CD4-positive, alpha-beta T cell treated with Interleukin-12 subunit alpha and Interleukin-12 subunit beta, for 1 hour (primary cell): Measurements from ENCODE around the gene ZMIZ1.

Experiments
- DNase-seq: peaks from one replicate; pipeline ENCODE4 v3.0.0-alpha.2; 2020

The ZMIZ1 gene

DNA sequence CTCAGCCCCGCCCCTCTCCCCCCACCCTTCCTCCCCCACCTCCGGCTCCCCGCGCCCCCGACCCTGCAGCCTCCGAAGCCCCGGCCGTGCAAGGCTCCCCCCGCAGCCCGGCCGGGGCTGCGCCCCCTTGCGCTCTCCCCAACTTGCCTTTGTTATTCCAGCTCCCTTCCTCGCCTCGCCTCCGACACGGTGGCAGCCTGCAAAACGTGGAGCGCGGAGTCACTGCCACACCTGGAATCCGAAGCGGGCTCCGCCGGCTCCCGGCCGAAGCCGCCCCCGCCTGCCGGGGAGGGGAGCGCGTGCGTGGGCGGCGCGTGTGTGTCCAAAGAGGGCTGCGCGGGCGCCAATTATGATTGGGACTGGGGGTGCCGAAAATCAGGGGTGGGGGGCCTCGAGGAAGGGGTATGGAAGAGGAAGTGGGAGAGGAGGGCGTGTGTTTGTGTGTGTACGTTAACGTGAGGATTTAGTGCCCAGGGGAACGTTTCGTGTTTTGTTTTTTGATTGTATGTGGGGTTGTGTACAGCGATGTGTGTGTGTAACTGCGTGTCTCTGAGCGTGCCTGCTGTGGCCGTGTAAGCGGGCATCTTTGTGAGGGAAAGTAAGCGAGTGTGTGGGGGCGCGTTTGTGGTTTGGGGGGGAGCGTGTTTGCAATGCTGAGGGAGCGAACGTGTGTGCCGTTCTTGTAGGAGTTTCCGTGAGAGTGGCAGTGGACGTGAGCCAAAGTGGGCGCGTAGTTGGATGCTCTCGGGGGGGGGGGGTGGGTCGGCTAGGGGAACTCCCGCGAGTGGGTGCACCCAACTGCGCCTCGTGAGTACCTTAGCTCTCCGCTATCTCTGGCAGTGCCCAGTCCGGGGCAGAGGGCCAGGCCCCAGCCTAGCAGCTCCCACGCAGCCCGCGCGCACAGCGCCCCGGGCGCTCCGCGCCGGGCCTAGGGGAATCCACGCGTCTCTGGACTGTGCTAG lies 1.2 kb upstream of the ZMIZ1 start:
- peak; percentile 88 for DNase-seq

- DNase-seq = peak; percentile 40
These were observed 584 bp upstream of the ZMIZ1 start for GRCh38 chr10:79068203-79068561.

DNA sequence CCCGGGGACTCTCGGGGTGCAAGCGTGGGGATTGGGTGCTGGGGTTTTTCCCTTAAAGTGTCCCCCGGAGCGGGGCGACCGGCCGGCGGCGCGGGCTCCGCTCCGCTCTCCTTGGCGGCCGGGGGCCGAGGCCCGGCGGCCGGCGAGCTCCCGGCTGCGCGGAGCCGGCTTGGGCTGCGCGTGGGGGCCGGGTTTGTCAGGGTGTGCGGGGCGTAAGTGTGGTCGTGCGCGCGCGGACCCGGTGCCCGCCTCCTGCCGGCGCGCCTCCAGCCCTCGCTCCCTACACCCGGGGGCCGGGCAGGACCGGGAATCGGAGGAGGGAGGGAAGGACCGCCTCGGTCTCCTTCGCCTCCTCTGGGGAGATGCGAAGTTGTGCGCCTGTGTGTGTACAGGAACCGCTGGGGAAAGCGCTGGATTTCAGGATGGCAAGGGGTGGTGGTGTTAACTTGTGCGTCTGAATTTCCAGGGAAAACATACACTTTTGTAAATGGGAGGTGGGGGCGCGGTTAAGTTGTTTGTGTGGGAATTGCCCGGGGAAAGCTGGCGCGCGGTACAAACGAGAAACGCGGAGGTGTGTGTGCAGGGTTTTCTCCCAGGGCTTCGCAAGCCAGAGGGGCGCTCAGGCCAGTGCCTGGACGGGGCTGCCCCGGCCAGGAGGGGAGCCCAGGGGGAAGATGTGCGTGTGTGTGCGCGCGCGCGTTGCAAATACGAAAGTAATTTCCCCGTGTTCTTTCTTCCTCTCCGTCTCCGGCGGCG lies 737 bp downstream of the ZMIZ1 start:
- peak; percentile 48 for DNase-seq

DNA sequence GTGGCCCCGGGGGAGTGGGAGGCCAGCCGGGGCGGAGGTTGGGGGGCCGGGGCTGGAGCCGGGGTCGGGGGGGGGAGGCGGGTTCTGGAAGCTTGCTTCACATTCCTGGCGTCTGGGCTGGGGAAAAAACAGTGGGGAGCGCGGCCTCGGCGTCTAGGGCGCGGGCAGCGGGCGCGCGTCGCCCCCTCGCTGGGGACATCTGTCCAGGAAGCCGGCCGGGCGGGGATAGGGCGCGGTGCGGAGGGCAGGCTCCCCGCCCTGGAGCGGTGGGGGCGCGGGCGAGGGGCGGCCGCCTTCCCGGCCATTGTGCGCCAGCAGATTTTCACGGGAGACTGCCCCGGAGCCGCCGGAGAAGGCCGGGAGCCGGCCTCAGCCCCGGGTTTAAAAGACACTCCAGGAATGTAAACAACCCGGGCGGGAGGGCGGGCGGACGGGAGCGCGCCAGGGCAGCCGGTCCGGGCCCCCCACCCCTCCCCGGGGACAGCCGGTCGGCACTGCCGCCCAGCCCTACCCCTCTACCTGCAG lies 1.4 kb downstream of the ZMIZ1 start:
- DNase-seq = no peak

- no peak for DNase-seq
These were observed 2.0 kb downstream of the ZMIZ1 start for GRCh38 chr10:79070606-79071395.

DNA sequence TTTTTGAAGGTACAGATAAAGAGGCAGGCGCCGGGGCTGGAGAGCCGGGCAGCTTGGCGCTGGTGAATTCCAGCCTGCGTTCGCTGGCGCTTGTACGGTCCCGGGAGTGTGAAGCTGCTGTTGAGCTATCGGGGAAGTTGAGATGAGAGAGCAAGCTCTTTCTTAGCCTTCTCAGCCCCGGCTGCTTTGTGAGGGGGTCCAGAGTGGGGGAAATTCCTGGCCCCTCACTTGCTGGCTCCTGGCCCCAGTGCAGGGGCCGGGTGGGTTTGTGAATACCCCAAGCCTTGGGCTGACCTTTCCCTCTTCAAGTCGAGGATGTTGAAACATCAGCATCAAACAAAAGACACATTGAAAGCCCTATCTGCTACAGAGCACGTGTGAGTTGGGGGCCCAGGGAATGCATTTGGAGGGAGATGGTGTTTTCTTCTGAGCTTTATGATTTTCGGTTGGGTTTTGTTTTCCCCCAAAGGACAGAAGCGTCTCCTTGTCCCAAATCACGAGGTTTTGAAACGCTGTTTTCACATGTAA lies 2.7 kb downstream of the ZMIZ1 start:
- DNase-seq = no peak

DNA sequence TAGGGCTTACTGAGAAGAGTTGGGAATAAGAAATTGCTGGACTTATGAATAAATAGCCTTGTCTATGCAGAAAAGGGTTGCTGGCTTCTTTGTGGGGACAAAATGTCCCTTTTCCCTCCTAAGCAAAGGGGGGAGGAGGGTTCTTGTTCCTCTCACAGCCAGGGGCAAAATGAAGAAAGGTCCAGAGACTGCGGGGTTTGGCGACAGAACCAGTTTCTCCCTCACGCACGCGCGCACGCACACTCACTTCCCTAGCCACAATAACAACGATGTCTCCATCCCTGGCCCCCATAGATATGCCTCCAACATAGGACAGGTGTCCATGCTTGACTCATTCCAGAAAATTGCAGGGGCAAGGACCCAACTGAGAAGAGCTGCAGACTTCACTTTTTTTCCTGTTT lies 3.3 kb downstream of the ZMIZ1 start:
- DNase-seq = no peak

DNA sequence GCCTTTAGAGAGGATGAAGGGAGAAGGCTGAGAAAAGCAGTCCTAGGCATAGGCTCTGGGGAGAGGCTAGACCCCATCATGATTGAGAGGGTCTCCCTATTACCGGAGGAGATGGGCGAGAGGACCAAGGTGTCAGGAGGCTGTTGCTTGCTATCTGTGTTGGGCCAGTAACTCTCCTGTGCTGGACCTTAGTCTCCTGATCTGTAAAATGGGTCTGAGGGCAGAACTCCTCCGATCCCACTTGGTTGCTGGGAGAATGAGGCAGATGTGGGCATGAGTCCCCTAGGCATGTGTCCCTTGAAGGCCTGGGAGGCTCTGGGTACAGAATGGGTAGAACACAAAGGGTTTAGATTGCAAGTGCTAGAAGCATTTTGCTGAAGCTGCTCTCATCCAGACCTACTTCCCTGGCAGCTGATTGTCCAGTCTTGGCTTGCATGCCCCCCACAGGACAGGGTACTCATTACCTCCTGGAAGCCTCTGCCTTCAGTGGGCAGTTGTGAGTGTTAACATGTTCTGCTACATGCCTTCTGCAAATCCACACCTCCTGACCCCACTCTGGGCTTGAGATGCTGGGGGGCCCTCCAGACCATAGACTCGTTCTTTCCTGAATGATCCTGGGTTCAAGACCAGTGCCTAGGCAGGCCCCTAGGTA lies 4.4 kb downstream of the ZMIZ1 start:
- no peak for DNase-seq

DNA sequence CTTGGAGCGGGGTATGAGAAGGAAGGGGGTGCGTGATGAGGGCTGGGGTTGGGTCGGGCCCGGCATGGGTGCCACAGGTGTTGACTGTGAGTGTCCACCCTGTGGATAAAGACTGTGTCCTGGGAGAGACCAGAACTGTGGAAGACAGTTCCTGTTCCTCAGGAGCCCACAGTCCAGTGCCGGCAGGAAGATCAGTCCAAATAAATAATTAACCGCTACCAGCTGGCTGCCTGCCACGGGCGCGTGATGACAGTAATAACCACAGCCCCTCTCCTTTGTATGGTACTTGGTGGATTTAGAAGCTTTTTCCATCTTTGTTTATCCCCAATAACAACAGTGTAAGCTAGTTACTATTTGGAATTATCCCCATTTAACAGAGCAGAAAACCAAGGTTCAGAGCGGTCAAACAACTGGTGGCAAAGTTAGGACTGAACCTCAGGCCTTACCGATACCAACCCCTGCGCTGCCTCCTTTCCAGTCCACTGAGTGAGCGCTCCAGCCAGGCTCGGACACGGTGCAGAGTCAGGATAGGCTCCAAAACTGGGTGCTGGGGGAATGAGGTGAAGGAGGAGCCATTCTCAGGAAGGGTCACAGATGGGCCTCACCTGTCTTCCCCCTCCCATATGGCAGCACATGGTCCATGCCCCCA lies 5.1 kb downstream of the ZMIZ1 start:
- DNase-seq = no peak

DNA sequence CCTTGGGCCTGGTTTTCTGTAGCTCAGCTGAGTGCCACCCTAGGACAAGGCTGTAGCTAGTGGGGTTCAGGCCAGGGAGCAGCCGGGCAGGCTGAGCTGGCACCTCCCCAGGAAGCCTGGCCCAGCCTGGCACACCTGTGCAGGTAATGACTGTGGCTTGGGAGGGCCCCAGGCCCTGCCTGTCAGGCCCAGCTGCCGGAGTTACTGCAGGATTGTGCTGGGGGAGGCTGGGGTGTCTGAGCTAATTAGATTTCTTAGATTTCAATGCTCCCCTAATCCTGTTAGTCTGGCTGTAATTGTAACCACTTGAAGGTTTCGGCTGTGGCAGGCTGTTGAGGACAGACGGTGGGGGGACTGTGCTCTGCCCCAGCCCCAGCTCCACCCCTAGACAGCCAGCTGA lies 6.0 kb downstream of the ZMIZ1 start:
- DNase-seq = no peak

DNA sequence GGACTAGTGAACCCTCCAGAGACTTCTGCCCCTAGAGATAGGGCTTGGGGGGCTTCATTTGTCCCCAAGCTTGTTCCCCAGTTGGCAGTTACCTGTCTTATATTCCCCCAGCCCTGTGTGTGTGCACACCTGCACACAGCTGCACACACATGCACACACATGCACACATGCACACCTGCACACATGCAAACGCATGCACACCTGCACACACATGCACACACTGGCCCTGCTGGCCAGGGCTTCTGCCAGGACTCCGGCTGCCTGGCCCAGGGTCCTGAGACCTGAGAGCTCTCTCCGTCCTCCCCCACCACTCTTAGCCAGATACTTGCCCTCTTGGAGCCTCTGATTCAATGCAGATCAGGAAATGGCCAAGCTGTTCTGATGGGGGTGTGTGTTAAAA lies 6.7 kb downstream of the ZMIZ1 start:
- DNase-seq = no peak

- DNase-seq = no peak
These were observed 8.9 kb downstream of the ZMIZ1 start for GRCh38 chr10:79077488-79078173.

DNA sequence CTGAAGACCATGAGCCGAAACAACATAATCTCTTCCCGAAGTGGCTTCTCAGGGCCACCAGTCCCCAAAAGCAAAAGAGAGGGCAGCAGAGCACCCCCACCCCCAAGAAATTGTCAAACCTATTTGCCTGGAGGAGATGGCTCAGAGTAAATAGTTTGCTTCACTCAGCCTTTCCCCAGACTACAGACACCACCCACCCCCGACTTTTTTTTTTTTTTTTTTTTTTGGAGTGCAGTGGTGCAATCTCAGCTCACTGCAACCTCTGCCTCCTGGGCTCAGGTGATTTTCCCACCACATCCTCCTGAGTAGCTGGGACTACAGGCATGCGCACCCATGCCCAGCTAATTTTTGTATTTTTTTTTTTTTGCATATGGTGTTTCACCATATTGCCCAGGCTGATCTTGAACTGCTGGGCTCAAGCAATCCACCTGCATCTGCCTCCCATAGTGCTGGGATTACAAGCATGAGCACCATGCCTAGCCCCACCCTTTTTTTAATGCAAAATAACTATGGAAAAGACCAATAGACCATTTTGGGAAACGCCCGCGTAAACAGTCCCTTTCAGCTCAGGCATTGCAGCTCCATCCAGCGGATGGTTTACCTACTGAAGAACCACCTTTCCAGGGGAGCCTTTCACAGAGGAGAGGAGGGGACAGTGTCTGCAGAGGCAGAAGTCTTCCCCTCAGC lies 9.7 kb downstream of the ZMIZ1 start:
- DNase-seq = no peak

DNA sequence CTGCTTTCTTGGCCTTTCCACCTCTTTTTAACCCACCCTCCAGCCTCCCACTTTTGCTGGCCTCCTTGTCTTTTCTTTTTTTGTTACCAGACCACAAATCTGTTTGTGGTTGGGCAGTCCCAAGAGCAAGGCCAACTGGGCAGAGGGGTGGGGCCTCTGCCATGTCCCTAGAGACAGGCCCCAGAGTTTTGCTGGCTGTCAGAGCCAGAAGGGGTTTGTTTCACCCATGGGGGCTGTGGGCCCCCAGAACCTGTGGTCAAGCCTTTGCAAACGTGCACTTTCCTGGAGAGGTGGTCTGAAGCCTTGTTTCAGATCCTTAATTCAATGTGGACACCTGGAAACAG lies 10.3 kb downstream of the ZMIZ1 start:
- DNase-seq = no peak

GRCh38 chr10:79079490-79080355 lies 11.0 kb downstream of the ZMIZ1 start:
- no peak for DNase-seq

DNA sequence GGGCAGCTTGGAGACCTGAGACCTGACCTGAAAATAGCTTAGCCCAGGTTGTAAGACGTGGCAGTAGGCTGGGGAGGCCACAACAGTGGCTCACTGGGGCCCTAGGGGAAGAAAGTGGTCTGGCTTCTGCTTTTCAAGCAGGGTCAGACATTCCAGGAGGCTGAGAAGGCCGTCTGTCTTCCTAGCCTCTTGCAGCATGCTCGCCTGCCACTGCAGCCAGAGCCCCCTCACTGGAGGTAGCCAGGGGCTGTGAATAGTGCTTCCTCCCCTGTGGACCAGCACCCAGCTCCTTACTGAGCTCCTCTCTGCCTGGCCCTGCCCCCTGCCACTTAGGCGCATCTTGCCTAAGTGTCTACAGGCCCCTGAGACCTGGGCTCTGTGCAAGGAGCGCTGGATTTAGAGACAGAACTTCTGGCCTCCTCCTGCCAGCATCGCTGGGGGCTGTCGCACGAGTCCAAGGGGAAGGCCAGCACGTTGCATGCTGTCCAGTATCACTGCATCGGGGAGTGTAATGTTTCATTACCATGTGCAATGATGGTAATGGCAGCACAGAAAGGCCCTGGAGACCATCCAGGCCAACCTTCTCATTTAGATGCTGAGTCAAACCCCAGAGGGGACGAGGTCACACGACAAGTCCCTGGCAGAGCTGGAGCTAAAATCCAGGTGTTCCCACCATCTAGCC lies 12.7 kb downstream of the ZMIZ1 start:
- no peak for DNase-seq

- no peak for DNase-seq
These were observed 13.2 kb downstream of the ZMIZ1 start for GRCh38 chr10:79082035-79082373.

GRCh38 chr10:79082631-79083596 lies 14.1 kb downstream of the ZMIZ1 start:
- no peak for DNase-seq
